Inflammatory macrophage treated with lipopolysaccharide for 1 hour (primary cell): ENCODE results near the gene FUT3.

Experiments used
- DNase-seq, 2 donors: peaks; one replicate each; pipeline ENCODE4 v3.0.0-alpha.2; 2020 to 2022

FUT3 gene

DNA sequence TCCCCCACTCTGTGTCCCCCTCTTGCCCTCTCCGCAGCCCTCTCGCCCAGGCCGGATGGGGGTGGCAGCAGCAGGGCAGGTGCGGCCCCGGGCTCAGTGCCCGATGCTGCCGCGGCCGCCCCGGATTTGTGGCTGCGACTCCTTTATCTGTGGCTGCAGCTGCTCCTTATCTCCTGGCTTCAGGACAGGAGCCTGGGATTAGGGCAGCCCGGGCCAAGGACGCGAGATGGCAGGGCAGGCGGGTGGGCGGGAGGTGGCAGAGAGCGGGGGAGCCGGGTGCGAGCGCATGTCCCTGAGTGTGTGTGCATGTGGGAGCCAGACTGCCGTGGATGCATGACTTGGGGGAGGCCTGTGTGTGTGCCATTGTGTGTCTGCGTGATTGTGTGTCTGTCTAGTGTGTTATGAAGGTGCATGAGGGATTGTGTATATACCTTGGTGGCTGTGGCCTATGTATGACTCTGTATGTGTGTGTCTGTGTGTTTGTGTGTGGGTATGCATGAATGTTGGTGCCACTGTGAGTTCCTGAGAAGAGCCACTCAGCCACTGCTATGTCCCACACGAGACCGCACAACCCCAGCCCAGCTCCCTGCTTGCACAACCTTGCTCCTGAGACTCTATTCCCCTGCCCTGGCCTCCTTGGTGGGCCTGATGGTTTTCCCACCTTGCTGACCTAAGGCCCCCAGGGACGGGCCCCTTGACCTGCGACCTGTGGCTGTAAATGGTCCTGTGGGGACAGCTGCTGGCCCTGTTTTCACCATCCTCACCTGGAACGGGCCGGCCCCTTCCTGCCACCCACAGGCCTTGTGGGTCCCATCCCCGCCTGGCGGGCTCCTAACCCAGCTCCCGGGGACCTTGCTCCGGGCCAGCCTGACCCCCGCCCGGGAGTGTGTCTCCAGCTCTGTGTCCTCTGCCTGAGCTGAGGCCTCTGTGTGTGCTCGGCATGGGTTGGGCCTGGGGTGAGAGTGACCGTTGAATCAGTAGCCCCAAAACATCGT lies 51.7 kb downstream of the FUT3 start:
- no peak for DNase-seq

DNA sequence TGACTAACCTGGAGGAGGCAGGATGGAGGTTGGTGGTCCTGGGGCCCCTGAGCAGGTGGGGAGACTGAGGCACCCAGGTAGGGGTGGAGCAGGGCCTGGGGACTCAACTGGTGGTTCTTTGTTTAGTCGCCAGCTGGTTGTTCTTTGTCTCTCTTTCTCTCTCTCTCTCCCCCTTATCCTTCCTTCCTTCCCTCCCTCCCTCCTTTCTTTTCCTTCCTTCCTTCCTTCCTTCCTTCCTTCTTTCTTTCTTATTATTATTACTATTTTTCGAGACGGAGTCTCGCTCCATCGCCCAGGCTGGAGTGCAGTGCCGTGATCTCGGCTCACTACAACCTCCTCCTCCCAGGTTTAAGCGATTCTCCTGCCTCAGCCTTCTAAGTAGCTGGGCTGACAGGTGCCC lies 53.0 kb downstream of the FUT3 start:
- no peak for DNase-seq

DNA sequence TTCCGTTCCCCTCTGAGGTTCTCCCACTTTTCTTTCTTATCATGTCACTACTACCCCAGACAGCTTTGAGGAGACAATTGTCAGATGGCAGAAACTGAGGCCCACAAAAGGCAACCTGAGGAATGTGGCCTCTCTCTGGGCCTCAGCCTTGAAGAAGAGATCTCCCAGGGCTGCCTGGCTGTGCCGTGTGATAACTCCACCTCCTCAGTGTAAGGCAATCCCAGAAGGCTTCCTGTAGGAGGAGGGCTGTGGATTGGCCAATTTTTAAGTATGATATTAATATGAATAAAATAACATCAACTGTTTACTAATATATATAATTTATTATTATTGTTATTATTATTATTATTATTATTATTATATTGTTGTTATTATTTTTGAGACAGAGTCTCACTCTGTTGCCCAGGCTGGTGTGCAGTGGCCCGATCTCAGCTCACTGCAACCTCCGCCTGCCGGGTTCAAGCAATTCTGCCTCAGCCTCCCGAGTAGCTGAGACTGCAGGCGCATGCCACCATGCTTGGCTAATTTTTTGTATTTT lies 55.8 kb downstream of the FUT3 start:
- no peak for DNase-seq

DNA sequence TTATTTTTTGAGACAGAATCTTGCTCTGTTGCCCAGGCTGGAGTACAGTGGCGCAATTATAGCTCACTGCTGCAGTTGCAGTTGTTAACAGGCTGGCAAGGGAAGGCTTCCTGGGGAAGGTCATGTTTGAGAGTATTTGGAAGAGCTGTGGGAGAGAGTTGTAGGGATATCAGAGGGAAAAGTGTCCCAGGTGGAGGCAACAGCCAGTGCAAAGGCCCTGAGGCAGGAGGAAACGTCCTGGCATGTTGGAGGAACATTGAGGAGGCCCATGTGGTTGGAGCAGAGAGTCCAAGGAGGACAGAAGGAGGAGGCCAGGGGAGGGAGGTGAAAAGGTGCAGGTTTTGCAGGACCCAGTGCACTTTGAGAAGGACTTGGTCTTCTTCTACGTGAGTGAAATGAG lies 58.1 kb downstream of the FUT3 start:
- DNase-seq, result no peak
